CD4-positive, alpha-beta T cell treated with Interleukin-15 for 1 hour (primary cell): ENCODE measurements around the gene ANKRD55.
"Not testable (repeated sequence)": the region's sequence is repeated elsewhere in the genome, so short reads cannot be mapped to it uniquely, and the experiment has no call there.

Source experiments
- DNase-seq: peaks from one replicate; pipeline ENCODE4 v3.0.0-alpha.2; 2020

ANKRD55 gene

GRCh38 chr5:56206126-56206910 is 26.8 kb downstream of the ANKRD55 start:
- no peak for DNase-seq

- DNase-seq: not testable (repeated sequence)
Measured at GRCh38 chr5:56203936-56204335, 29.2 kb downstream of the ANKRD55 start.

GRCh38 chr5:56202483-56202882 is 30.6 kb downstream of the ANKRD55 start:
- no peak for DNase-seq

GRCh38 chr5:56201762-56202261 is 31.3 kb downstream of the ANKRD55 start:
- not testable (repeated sequence) for DNase-seq

GRCh38 chr5:56200971-56201666 is 32.0 kb downstream of the ANKRD55 start:
- peak; percentile 61 for DNase-seq

- no peak for DNase-seq
Measured at GRCh38 chr5:56195016-56195415, 38.1 kb downstream of the ANKRD55 start.

- no peak for DNase-seq
Measured at GRCh38 chr5:56192246-56192645, 40.9 kb downstream of the ANKRD55 start.

- no peak for DNase-seq
Measured at GRCh38 chr5:56191656-56192055, 41.5 kb downstream of the ANKRD55 start.

- peak; percentile 39 for DNase-seq
Measured at GRCh38 chr5:56190497-56190896, 42.6 kb downstream of the ANKRD55 start.

- no peak for DNase-seq
Measured at GRCh38 chr5:56185768-56186311, 47.3 kb downstream of the ANKRD55 start.

- no peak for DNase-seq
Measured at GRCh38 chr5:56183506-56183905, 49.6 kb downstream of the ANKRD55 start.

- no peak for DNase-seq
Measured at GRCh38 chr5:56179442-56179841, 53.7 kb downstream of the ANKRD55 start.

GRCh38 chr5:56178823-56179222 is 54.3 kb downstream of the ANKRD55 start:
- DNase-seq: no peak

GRCh38 chr5:56176871-56177533 is 56.1 kb downstream of the ANKRD55 start:
- DNase-seq: no peak

- no peak for DNase-seq
Measured at GRCh38 chr5:56176155-56176798, 56.9 kb downstream of the ANKRD55 start.

- DNase-seq: no peak
Measured at GRCh38 chr5:56175488-56175887, 57.6 kb downstream of the ANKRD55 start.

GRCh38 chr5:56175021-56175420 is 58.1 kb downstream of the ANKRD55 start:
- no peak for DNase-seq

GRCh38 chr5:56172241-56172640 is 60.9 kb downstream of the ANKRD55 start:
- DNase-seq: no peak

- no peak for DNase-seq
Measured at GRCh38 chr5:56170557-56170956, 62.6 kb downstream of the ANKRD55 start.

GRCh38 chr5:56169949-56170348 is 63.2 kb downstream of the ANKRD55 start:
- DNase-seq: no peak

- DNase-seq: no peak
Measured at GRCh38 chr5:56169281-56169680, 63.8 kb downstream of the ANKRD55 start.

- DNase-seq: no peak
Measured at GRCh38 chr5:56168066-56168478, 65.1 kb downstream of the ANKRD55 start.

- DNase-seq: no peak
Measured at GRCh38 chr5:56167519-56167918, 65.6 kb downstream of the ANKRD55 start.
